Astrocyte (in vitro differentiated cells and primary cell): Measurements from ENCODE around the gene C1QTNF2.

ENCODE experiments used
- EZH2 ChIP-seq: IDR thresholded peaks from 2 replicates; pipeline ENCODE4 v1.6.1; 2012; ENCODE audit warnings: mild to moderate bottlenecking, low read length, inconsistent platforms; ENCODE audit not compliant: insufficient read depth
- TF ChIP-seq, protein P1 (sequence below): IDR thresholded peaks from 2 replicates; pipeline ENCODE4 v1.5.1; 2011; ENCODE audit warnings: low read depth, mild to moderate bottlenecking, inconsistent platforms, low read length, moderate library complexity; ENCODE audit not compliant: insufficient read depth

DNA sequence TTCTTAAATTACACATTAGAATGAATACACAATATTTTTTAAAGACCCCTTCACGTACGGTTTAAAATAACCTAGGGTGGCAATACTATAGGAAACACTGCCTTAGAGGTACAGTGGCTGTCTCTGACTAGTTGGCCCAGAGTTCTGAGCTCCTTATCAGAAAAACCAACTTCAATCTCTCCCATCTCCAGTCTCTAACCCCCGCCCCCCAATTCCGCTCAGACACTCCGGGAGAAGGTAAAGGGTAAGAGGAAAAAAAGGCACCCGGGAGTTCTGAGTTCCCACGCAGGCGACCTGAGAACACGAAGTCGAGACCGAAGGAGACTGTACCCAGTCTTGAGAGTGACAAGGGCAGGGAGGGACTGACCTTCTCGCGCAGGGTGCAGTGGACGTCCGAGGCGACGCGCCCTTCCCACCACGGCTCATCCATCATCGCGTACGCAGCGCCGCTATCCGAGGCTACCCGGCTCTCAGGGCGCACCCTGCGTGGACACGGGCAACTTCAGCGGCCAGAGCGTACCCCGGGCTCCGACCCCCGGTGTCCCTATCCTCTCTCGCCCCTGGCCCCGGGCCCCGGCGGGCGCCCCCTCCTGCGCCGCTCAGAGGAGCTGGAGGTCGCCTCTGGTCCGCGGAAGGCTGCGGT lies 58.8 kb downstream of the C1QTNF2 start:
- TF ChIP-seq, protein P1, sequence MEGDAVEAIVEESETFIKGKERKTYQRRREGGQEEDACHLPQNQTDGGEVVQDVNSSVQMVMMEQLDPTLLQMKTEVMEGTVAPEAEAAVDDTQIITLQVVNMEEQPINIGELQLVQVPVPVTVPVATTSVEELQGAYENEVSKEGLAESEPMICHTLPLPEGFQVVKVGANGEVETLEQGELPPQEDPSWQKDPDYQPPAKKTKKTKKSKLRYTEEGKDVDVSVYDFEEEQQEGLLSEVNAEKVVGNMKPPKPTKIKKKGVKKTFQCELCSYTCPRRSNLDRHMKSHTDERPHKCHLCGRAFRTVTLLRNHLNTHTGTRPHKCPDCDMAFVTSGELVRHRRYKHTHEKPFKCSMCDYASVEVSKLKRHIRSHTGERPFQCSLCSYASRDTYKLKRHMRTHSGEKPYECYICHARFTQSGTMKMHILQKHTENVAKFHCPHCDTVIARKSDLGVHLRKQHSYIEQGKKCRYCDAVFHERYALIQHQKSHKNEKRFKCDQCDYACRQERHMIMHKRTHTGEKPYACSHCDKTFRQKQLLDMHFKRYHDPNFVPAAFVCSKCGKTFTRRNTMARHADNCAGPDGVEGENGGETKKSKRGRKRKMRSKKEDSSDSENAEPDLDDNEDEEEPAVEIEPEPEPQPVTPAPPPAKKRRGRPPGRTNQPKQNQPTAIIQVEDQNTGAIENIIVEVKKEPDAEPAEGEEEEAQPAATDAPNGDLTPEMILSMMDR: no peak
- TF ChIP-seq EZH2: no peak
